PC-9 (cell line): ENCODE results near the gene ELOVL4.

Experiments
- EZH2 ChIP-seq: fragments of 200-600 bp; sonication (generic); IDR thresholded peaks from 2 replicates; pipeline ENCODE4 v1.8.0; 2017; ENCODE audit warnings: antibody characterized with exemption, low read depth
- TF ChIP-seq, protein P1 (sequence below): fragments of 200-600 bp; sonication (generic); conservative IDR thresholded peaks from 2 replicates; pipeline ENCODE4 v1.6.1; 2017; ENCODE audit warnings: mixed run types, antibody characterized with exemption, mild to moderate bottlenecking, moderate library complexity

GRCh38 chr6:79947191-79948186, at the start of gene ELOVL4:
- TF ChIP-seq, protein P1, sequence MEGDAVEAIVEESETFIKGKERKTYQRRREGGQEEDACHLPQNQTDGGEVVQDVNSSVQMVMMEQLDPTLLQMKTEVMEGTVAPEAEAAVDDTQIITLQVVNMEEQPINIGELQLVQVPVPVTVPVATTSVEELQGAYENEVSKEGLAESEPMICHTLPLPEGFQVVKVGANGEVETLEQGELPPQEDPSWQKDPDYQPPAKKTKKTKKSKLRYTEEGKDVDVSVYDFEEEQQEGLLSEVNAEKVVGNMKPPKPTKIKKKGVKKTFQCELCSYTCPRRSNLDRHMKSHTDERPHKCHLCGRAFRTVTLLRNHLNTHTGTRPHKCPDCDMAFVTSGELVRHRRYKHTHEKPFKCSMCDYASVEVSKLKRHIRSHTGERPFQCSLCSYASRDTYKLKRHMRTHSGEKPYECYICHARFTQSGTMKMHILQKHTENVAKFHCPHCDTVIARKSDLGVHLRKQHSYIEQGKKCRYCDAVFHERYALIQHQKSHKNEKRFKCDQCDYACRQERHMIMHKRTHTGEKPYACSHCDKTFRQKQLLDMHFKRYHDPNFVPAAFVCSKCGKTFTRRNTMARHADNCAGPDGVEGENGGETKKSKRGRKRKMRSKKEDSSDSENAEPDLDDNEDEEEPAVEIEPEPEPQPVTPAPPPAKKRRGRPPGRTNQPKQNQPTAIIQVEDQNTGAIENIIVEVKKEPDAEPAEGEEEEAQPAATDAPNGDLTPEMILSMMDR = no peak
- TF ChIP-seq EZH2 = no peak
